SJSA1 (cell line): ENCODE measurements around the gene OSBPL10. TPM values are rescaled to one million over a fixed set of nuclear protein-coding genes. Genes with fewer than 3 reads are reported as not detected.

ENCODE experiments used
- DNase-seq, 2 experiments: peaks; one replicate each; pipeline ENCODE4 v3.0.0-alpha.2; 2015 to 2020; ENCODE audit warnings: low spot score in 2 of 2, low read depth in 1 of 2
- H3K27ac ChIP-seq: fragments of 250-450 bp; sonication (Bioruptor Pico); 2 replicates; pipeline ENCODE4 v1.5.1; 2020; ENCODE audit warnings: mild to moderate bottlenecking, moderate library complexity
- H3K27me3 ChIP-seq: fragments of 250-450 bp; sonication (Bioruptor Pico); replicated peaks from 2 replicates; pipeline ENCODE4 v1.5.1; 2020; ENCODE audit warnings: mild to moderate bottlenecking, moderate library complexity
- H3K36me3 ChIP-seq: fragments of 250-450 bp; sonication (Bioruptor Pico); 2 replicates; pipeline ENCODE4 v1.5.1; 2020; ENCODE audit warnings: mild to moderate bottlenecking
- H3K4me1 ChIP-seq: fragments of 250-450 bp; sonication (Bioruptor Pico); replicated peaks from 2 replicates; pipeline ENCODE4 v1.6.1; 2021; ENCODE audit warnings: mild to moderate bottlenecking
- H3K4me3 ChIP-seq: fragments of 250-450 bp; sonication (Bioruptor Pico); 2 replicates; pipeline ENCODE4 v1.5.1; 2020; ENCODE audit warnings: mild to moderate bottlenecking
- H3K9me3 ChIP-seq: fragments of 250-450 bp; sonication (Bioruptor Pico); replicated peaks from 2 replicates; pipeline ENCODE4 v1.5.1; 2020; ENCODE audit warnings: mild to moderate bottlenecking
- total RNA-seq: library from RNA; depleted of rRNA; stranded (reverse); fragments of >200 nt; shearing (Covaris generic); gene quantifications from 2 replicates; pipeline ENCODE4 v1.2.3, GENCODE V29; 2014

OSBPL10 gene
- total RNA-seq, 1 experiment from 2014 or later: 6.9 TPM

GRCh38 chr3:31772758-31773473, 208.1 kb downstream of the OSBPL10 start:
- DNase-seq: no peak
- H3K36me3 ChIP-seq: no peaks in the 10 kb centered on the region
- H3K9me3 ChIP-seq: no peaks in the 10 kb centered on the region
- no peak overlapping the region for H3K27ac ChIP-seq
- no peaks in the 10 kb centered on the region for H3K4me1 ChIP-seq
- H3K4me3 ChIP-seq: no peak overlapping the region
- no peaks in the 10 kb centered on the region for H3K27me3 ChIP-seq

- Histone ChIP-seq H3K36me3 (no peaks in the 10 kb centered on the region), H3K4me3 (no peak overlapping the region), H3K27ac (no peak overlapping the region), H3K9me3 (no peaks in the 10 kb centered on the region), H3K4me1 (no peaks in the 10 kb centered on the region), H3K27me3 (no peaks in the 10 kb centered on the region)
- no peak for DNase-seq
These were observed 208.8 kb downstream of the OSBPL10 start for GRCh38 chr3:31772272-31772671.

- DNase-seq: no peak
These were observed 210.2 kb downstream of the OSBPL10 start for GRCh38 chr3:31770822-31771326.

GRCh38 chr3:31768479-31769125, 212.5 kb downstream of the OSBPL10 start:
- H3K4me1 ChIP-seq: no peaks in the 10 kb centered on the region
- H3K27ac ChIP-seq: no peak overlapping the region
- H3K4me3 ChIP-seq: no peak overlapping the region
- no peaks in the 10 kb centered on the region for H3K9me3 ChIP-seq
- H3K36me3 ChIP-seq: no peaks in the 10 kb centered on the region
- DNase-seq: peak; percentile 33 to 47
- H3K27me3 ChIP-seq: no peaks in the 10 kb centered on the region

More at GRCh38 chr3:31770822-31771326, 210.2 kb downstream of the OSBPL10 start:
- H3K27ac ChIP-seq: no peak overlapping the region
- H3K4me3 ChIP-seq: no peak overlapping the region
- no peaks in the 10 kb centered on the region for H3K27me3 ChIP-seq
- H3K9me3 ChIP-seq: no peaks in the 10 kb centered on the region
- H3K4me1 ChIP-seq: no peaks in the 10 kb centered on the region
- H3K36me3 ChIP-seq: no peaks in the 10 kb centered on the region

GRCh38 chr3:31767920-31768319, 213.1 kb downstream of the OSBPL10 start:
- Histone ChIP-seq H3K27ac (no peak overlapping the region), H3K36me3 (no peaks in the 10 kb centered on the region), H3K4me3 (no peak overlapping the region), H3K4me1 (no peaks in the 10 kb centered on the region; the same call in 1 of the 2 replicates), H3K27me3 (no peaks in the 10 kb centered on the region), H3K9me3 (no peaks in the 10 kb centered on the region)
- DNase-seq: no peak

GRCh38 chr3:31766669-31767068, 214.4 kb downstream of the OSBPL10 start:
- no peaks in the 10 kb centered on the region for H3K9me3 ChIP-seq
- no peaks in the 10 kb centered on the region for H3K27me3 ChIP-seq
- no peak for DNase-seq
- H3K27ac ChIP-seq: no peak overlapping the region
- no peaks in the 10 kb centered on the region for H3K36me3 ChIP-seq
- peaks cover 9% of the 10 kb centered on the region for H3K4me1 ChIP-seq
- H3K4me3 ChIP-seq: no peak overlapping the region

- Histone ChIP-seq H3K4me1 (peaks cover 9% of the 10 kb centered on the region), H3K4me3 (no peak overlapping the region), H3K27me3 (no peaks in the 10 kb centered on the region), H3K9me3 (no peaks in the 10 kb centered on the region), H3K36me3 (no peaks in the 10 kb centered on the region), H3K27ac (no peak overlapping the region)
- no peak for DNase-seq
These were observed 215.2 kb downstream of the OSBPL10 start for GRCh38 chr3:31765871-31766270.

- Histone ChIP-seq H3K27ac (no peak overlapping the region), H3K4me3 (no peak overlapping the region), H3K4me1 (peaks cover 9% of the 10 kb centered on the region), H3K36me3 (no peaks in the 10 kb centered on the region), H3K9me3 (no peaks in the 10 kb centered on the region), H3K27me3 (no peaks in the 10 kb centered on the region)
- DNase-seq: no peak
These were observed 217.3 kb downstream of the OSBPL10 start for GRCh38 chr3:31763731-31764130.

- no peaks in the 10 kb centered on the region for H3K36me3 ChIP-seq
- H3K27ac ChIP-seq: no peak overlapping the region; the same call in 1 of the 2 replicates
- H3K4me1 ChIP-seq: peaks cover 9% of the 10 kb centered on the region
- H3K27me3 ChIP-seq: no peaks in the 10 kb centered on the region
- peak in 1 of 2 experiments; percentile 58 for DNase-seq
- no peaks in the 10 kb centered on the region for H3K9me3 ChIP-seq
- H3K4me3 ChIP-seq: no peak overlapping the region
These were observed 218.1 kb downstream of the OSBPL10 start for GRCh38 chr3:31762888-31763351.

- H3K4me3 ChIP-seq: no peak overlapping the region
- no peaks in the 10 kb centered on the region for H3K36me3 ChIP-seq
- H3K9me3 ChIP-seq: no peaks in the 10 kb centered on the region
- no peaks in the 10 kb centered on the region for H3K27me3 ChIP-seq
- H3K4me1 ChIP-seq: peaks cover 9% of the 10 kb centered on the region
- DNase-seq: peak in 1 of 2 experiments; percentile 6
- H3K27ac ChIP-seq: no peak overlapping the region; the same call in 1 of the 2 replicates
These were observed 218.8 kb downstream of the OSBPL10 start for GRCh38 chr3:31762097-31762764.

- Histone ChIP-seq H3K36me3 (no peaks in the 10 kb centered on the region), H3K9me3 (no peaks in the 10 kb centered on the region), H3K4me3 (no peak overlapping the region), H3K27ac (no peak overlapping the region), H3K27me3 (no peaks in the 10 kb centered on the region), H3K4me1 (peaks cover 9% of the 10 kb centered on the region)
- no peak for DNase-seq
These were observed 220.4 kb downstream of the OSBPL10 start for GRCh38 chr3:31760654-31761053.

- H3K9me3 ChIP-seq: no peaks in the 10 kb centered on the region
- DNase-seq: no peak
- no peaks in the 10 kb centered on the region for H3K36me3 ChIP-seq
- H3K27ac ChIP-seq: no peak overlapping the region
- H3K4me3 ChIP-seq: no peak overlapping the region
- H3K27me3 ChIP-seq: no peaks in the 10 kb centered on the region
- peaks cover 9% of the 10 kb centered on the region for H3K4me1 ChIP-seq
These were observed 222.6 kb downstream of the OSBPL10 start for GRCh38 chr3:31758322-31758965.

- Histone ChIP-seq H3K4me1 (no peaks in the 10 kb centered on the region), H3K36me3 (no peaks in the 10 kb centered on the region), H3K27ac (no peak overlapping the region), H3K4me3 (no peak overlapping the region), H3K9me3 (no peaks in the 10 kb centered on the region), H3K27me3 (no peaks in the 10 kb centered on the region)
- DNase-seq: no peak
These were observed 225.0 kb downstream of the OSBPL10 start for GRCh38 chr3:31755926-31756658.
